AG04449 (cell line): Measurements from ENCODE around the gene DLG4.
A peak's percentile ranks its signal among the peaks of the same experiment; 100 is the strongest.

Experiments
- CTCF ChIA-PET: fragments of 350-600 bp; formaldehyde crosslinking; extraction: SDS; loops from one replicate; lab custom pipeline; 2021; ENCODE audit warnings: antibody characterized with exemption; lab: Yijun Ruan, JAX
- POLR2A ChIA-PET: fragments of 400-600, 350-600 bp; formaldehyde crosslinking; extraction: SDS; loops from one replicate; lab custom pipeline; 2020; ENCODE audit warnings: antibody characterized with exemption, inconsistent platforms; lab: Yijun Ruan, JAX
- DNase-seq: peaks from one replicate; pipeline ENCODE4 v3.0.0-alpha.2; 2010; ENCODE audit warnings: low read depth, low spot score
- H3K4me3 ChIP-seq: 2 replicates; pipeline ENCODE4 v1.5.1; 2011; ENCODE audit warnings: low read depth, mild to moderate bottlenecking, control low read depth, low read length
- TF ChIP-seq, protein P1 (sequence below): IDR thresholded peaks from one replicate; pipeline ENCODE4 v1.5.1; 2011; ENCODE audit warnings: mild to moderate bottlenecking, moderate library complexity, low read length, control low read depth, inconsistent platforms; ENCODE audit not compliant: insufficient read depth; ENCODE audit errors: missing control alignments

The DLG4 gene

DNA sequence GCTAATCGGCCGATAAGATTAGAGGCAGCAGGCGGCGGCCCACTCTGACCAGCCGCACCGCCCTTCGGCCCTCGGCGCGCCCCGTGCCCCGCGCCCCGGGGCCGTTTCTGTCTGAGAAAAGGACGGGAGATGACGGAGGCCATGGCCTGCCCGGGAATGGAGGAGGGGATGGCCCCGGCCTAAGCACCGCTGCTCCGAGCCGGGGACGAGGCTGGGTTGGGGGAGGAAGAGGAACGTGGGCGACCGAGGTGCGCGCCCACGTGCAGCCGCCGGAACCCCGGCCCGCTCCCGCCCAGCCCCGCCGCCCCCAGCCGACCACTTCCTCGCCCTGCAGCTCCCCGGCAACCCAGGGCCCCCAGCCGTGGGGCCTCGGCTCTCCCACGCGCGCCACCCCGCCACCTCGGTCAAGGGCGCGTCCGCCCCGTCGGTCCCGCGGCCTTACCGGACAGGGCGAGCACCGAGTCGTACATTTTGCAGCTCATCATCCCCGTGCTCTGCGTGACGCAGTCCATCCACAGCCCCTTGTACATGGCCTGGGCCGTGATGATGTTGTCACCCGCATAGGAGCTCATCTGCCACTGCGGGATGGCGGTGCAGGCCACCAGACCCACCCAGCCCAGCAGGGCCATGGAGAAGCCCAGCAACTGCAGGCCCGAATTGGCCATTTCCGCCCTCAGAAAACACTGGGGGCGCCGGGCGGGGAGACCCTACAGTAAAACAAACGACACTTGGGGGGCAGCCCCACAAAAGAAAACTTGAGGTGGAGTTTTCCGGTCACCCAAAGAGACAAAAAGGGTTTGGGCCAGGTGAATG is 41.9 kb upstream of the DLG4 start:
- TF ChIP-seq, protein P1, sequence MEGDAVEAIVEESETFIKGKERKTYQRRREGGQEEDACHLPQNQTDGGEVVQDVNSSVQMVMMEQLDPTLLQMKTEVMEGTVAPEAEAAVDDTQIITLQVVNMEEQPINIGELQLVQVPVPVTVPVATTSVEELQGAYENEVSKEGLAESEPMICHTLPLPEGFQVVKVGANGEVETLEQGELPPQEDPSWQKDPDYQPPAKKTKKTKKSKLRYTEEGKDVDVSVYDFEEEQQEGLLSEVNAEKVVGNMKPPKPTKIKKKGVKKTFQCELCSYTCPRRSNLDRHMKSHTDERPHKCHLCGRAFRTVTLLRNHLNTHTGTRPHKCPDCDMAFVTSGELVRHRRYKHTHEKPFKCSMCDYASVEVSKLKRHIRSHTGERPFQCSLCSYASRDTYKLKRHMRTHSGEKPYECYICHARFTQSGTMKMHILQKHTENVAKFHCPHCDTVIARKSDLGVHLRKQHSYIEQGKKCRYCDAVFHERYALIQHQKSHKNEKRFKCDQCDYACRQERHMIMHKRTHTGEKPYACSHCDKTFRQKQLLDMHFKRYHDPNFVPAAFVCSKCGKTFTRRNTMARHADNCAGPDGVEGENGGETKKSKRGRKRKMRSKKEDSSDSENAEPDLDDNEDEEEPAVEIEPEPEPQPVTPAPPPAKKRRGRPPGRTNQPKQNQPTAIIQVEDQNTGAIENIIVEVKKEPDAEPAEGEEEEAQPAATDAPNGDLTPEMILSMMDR = no peak
- ChIA-PET POLR2A (interaction anchor here (0.6 kb wide), 1 partner anchor 143 kb away, joined by 4 read pairs; no protein-coding TSS in a partner anchor), CTCF (no interaction called here)
- no peak for DNase-seq
- H3K4me3 ChIP-seq = peak overlapping the region; percentile 48

DNA sequence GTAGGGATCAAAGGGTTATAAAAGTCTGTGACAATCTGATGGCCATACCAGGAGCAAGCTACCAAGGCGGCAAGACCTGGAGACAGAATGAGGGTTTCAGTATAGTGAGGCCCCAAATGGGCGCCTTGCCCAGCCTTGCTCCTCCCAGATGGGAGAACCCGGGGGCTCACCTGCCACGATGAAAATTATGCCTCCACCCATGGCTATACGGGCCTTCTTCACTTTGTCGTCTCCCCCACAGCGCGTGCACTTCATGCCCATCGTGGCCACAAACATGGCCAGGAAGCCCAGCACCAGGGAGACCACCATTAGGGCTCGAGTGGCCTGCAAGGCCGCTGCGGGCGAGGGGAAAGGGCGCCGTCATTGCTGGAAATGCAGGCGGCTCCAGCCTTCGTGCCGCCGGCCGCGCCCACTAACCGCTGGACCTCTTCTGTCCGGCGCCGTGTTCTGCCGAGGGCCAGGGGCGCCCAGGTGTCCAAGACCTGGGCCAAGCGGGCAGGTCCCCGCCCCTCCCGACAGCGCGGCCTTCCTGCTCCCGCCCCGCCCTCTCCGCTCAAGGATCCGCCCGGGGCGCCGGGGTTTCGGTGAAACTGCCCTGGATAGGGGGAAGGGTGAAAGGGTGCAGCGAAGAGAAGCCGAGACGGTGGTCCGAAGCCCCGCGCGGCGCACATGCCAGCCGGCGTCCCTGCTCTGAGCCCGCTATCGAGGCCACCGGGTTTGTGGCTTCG is 41.2 kb upstream of the DLG4 start:
- H3K4me3 ChIP-seq = peak overlapping the region; percentile 48
- TF ChIP-seq, protein P1 = no peak
- ChIA-PET CTCF (interaction anchor here (2.2 to 3.3 kb wide), 3 partner anchors 19 to 300 kb away, joined by 7 to 13 read pairs (median 8); no protein-coding TSS in a partner anchor), POLR2A (interaction anchor here (0.6 to 1.1 kb wide), 2 partner anchors 69 to 144 kb away, joined by 4 to 5 read pairs; partner anchors contain the start of gene NEURL4)
- no peak for DNase-seq

DNA sequence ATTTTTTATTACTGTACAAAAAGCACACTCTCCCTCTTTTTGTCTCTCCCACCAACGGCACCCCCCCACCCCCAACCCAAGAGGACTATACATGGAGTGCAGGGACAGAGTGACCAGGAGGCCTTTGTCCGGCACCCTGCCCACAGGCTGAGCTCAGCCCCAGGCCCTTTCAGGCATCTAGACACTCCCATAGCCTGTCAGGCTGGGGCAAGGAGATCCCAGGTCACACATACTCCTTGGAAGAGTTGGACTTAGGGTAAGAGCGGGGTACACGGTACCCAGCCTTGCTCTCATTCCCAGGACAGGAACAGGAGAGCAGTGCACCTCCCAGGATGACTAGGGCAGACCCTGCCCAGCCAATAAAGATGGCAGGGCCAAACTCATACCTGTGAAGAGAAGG is 40.5 kb upstream of the DLG4 start:
- no peak for DNase-seq
- ChIA-PET CTCF (interaction anchor here (1.2 to 3.3 kb wide), 4 partner anchors 20 to 301 kb away, joined by 3 to 13 read pairs (median 8); no protein-coding TSS in a partner anchor), POLR2A (interaction anchor here (1.1 to 1.2 kb wide), 2 partner anchors 21 to 69 kb away, joined by 3 to 5 read pairs; partner anchors contain the start of genes NEURL4 and SLC2A4)
- TF ChIP-seq, protein P1 = no peak
- no peak overlapping the region for H3K4me3 ChIP-seq

- TF ChIP-seq, protein P1 = no peak
- no peak overlapping the region for H3K4me3 ChIP-seq
- DNase-seq = no peak
- CTCF ChIA-PET = interaction anchor here (1.2 to 3.3 kb wide), 4 partner anchors 21 to 301 kb away, joined by 3 to 13 read pairs (median 8); no protein-coding TSS in a partner anchor
- POLR2A ChIA-PET = interaction anchor here (0.5 to 1.2 kb wide), 3 partner anchors 22 to 70 kb away, joined by 3 to 5 read pairs (median 3); partner anchors contain the start of genes NEURL4 and SLC2A4
Measured at GRCh38 chr17:7259555-7259889, 39.9 kb upstream of the DLG4 start.

GRCh38 chr17:7258731-7259554 is 39.3 kb upstream of the DLG4 start:
- TF ChIP-seq, protein P1 = no peak
- POLR2A ChIA-PET = interaction anchor here (0.5 to 1.2 kb wide), 2 partner anchors 23 to 52 kb away, joined by 3 read pairs; partner anchors contain the start of gene SLC2A4
- H3K4me3 ChIP-seq = no peak overlapping the region
- CTCF ChIA-PET = interaction anchor here (1.2 to 3.3 kb wide), 4 partner anchors 21 to 302 kb away, joined by 3 to 13 read pairs (median 8); no protein-coding TSS in a partner anchor
- DNase-seq = no peak
